NCI-H187 (cell line): ENCODE measurements around the gene AMMECR1.
"Not testable (repeated sequence)": the region's sequence is repeated elsewhere in the genome, so short reads cannot be mapped to it uniquely, and the experiment has no call there.

Experiments
- DNase-seq, 2 experiments: peaks; one replicate each; lab custom pipeline; 2025; lab: John Stamatoyannopoulos, UW

AMMECR1 gene

GRCh38 chrX:110257889-110258288, 60.0 kb downstream of the AMMECR1 start:
- no peak for DNase-seq

- DNase-seq: no peak
These were observed 65.2 kb downstream of the AMMECR1 start for GRCh38 chrX:110252711-110253110.

- DNase-seq: no peak
These were observed 65.9 kb downstream of the AMMECR1 start for GRCh38 chrX:110251961-110252360.

GRCh38 chrX:110251526-110251925, 66.4 kb downstream of the AMMECR1 start:
- DNase-seq: no peak

GRCh38 chrX:110250847-110251246, 67.0 kb downstream of the AMMECR1 start:
- no peak for DNase-seq

- no peak for DNase-seq
These were observed 69.3 kb downstream of the AMMECR1 start for GRCh38 chrX:110248578-110248977.

- DNase-seq: no peak
These were observed 72.9 kb downstream of the AMMECR1 start for GRCh38 chrX:110245011-110245410.

GRCh38 chrX:110242371-110242770, 75.5 kb downstream of the AMMECR1 start:
- no peak for DNase-seq

- no peak for DNase-seq
These were observed 76.1 kb downstream of the AMMECR1 start for GRCh38 chrX:110241816-110242215.

GRCh38 chrX:110238259-110238658, 79.6 kb downstream of the AMMECR1 start:
- not testable (repeated sequence) for DNase-seq

- DNase-seq: not testable (repeated sequence)
These were observed 86.4 kb downstream of the AMMECR1 start for GRCh38 chrX:110231485-110231884.

- not testable (repeated sequence) for DNase-seq
These were observed 88.3 kb downstream of the AMMECR1 start for GRCh38 chrX:110229497-110230111.

GRCh38 chrX:110228453-110228852, 89.4 kb downstream of the AMMECR1 start:
- no peak for DNase-seq

GRCh38 chrX:110226931-110227330, 91.0 kb downstream of the AMMECR1 start:
- no peak for DNase-seq

GRCh38 chrX:110224926-110225617, 92.8 kb downstream of the AMMECR1 start:
- DNase-seq: no peak

GRCh38 chrX:110222497-110223257, 95.2 kb downstream of the AMMECR1 start:
- no peak for DNase-seq

GRCh38 chrX:110219920-110220319, 98.0 kb downstream of the AMMECR1 start:
- no peak for DNase-seq

- DNase-seq: no peak
These were observed 99.3 kb downstream of the AMMECR1 start for GRCh38 chrX:110218591-110218990.

- DNase-seq: no peak
These were observed 101.9 kb downstream of the AMMECR1 start for GRCh38 chrX:110216027-110216426.

- DNase-seq: no peak
These were observed 102.5 kb downstream of the AMMECR1 start for GRCh38 chrX:110215411-110215810.

GRCh38 chrX:110214684-110215083, 103.2 kb downstream of the AMMECR1 start:
- DNase-seq: no peak

- no peak for DNase-seq
These were observed 104.7 kb downstream of the AMMECR1 start for GRCh38 chrX:110213183-110213582.

- no peak for DNase-seq
These were observed 105.6 kb downstream of the AMMECR1 start for GRCh38 chrX:110212299-110212698.
